ENCODE data around the gene DPYSL3. TPM values are rescaled to one million over a fixed set of nuclear protein-coding genes. Genes with fewer than 3 reads are reported as not detected.

Gene DPYSL3
- total RNA-seq, 1 donor from 2014 or later, result 56.0 TPM

- Mint-ChIP-seq H3K27ac (no peak overlapping the region), H3K36me3 (ENCODE audit: insufficient read depth) (peaks cover 1% of the 10 kb centered on the region), H3K4me3 (ENCODE audit: low read depth) (no peak overlapping the region), H3K4me1 (ENCODE audit: low read depth) (peaks cover 20% of the 10 kb centered on the region), H3K27me3 (peaks cover 14% of the 10 kb centered on the region), H3K9me3 (ENCODE audit: low read depth) (no peaks in the 10 kb centered on the region)
- DNase-seq (ENCODE audit: low spot score, unreplicated experiment), result no peak
- no peak for TF ChIP-seq CTCF (IDR thresholded peaks at IDR 0.05; ENCODE audit: unreplicated experiment)
Observed at GRCh38 chr5:147448766-147449165, 61.1 kb downstream of the DPYSL3 start.

- Mint-ChIP-seq H3K4me3 (ENCODE audit: low read depth) (no peak overlapping the region), H3K4me1 (ENCODE audit: low read depth) (peaks cover 14% of the 10 kb centered on the region), H3K36me3 (ENCODE audit: insufficient read depth) (peaks cover 7% of the 10 kb centered on the region), H3K9me3 (ENCODE audit: low read depth) (no peaks in the 10 kb centered on the region), H3K27me3 (peaks cover 5% of the 10 kb centered on the region), H3K27ac (no peak overlapping the region)
- TF ChIP-seq CTCF (IDR thresholded peaks at IDR 0.05; ENCODE audit: unreplicated experiment), result no peak
- DNase-seq (ENCODE audit: low spot score, unreplicated experiment), result no peak
Observed at GRCh38 chr5:147446523-147446922, 63.3 kb downstream of the DPYSL3 start.

- Mint-ChIP-seq H3K27me3 (no peaks in the 10 kb centered on the region), H3K4me1 (ENCODE audit: low read depth) (peaks cover 14% of the 10 kb centered on the region), H3K4me3 (ENCODE audit: low read depth) (no peak overlapping the region), H3K27ac (no peak overlapping the region), H3K9me3 (ENCODE audit: low read depth) (no peaks in the 10 kb centered on the region), H3K36me3 (ENCODE audit: insufficient read depth) (peaks cover 7% of the 10 kb centered on the region)
- no peak for DNase-seq (ENCODE audit: low spot score, unreplicated experiment)
- no peak for TF ChIP-seq CTCF (IDR thresholded peaks at IDR 0.05; ENCODE audit: unreplicated experiment)
Observed at GRCh38 chr5:147445917-147446316, 64.0 kb downstream of the DPYSL3 start.

GRCh38 chr5:147445090-147445489, 64.8 kb downstream of the DPYSL3 start:
- Mint-ChIP-seq H3K27me3 (no peaks in the 10 kb centered on the region), H3K27ac (no peak overlapping the region), H3K36me3 (ENCODE audit: insufficient read depth) (peaks cover 7% of the 10 kb centered on the region), H3K4me1 (ENCODE audit: low read depth) (peaks cover 14% of the 10 kb centered on the region), H3K4me3 (ENCODE audit: low read depth) (no peak overlapping the region), H3K9me3 (ENCODE audit: low read depth) (no peaks in the 10 kb centered on the region)
- TF ChIP-seq CTCF (IDR thresholded peaks at IDR 0.05; ENCODE audit: unreplicated experiment), result no peak
- DNase-seq (ENCODE audit: low spot score, unreplicated experiment), result no peak

GRCh38 chr5:147442224-147442623, 67.6 kb downstream of the DPYSL3 start:
- H3K36me3 Mint-ChIP-seq (ENCODE audit: insufficient read depth), result peaks cover 5% of the 10 kb centered on the region
- no peak overlapping the region for H3K4me3 Mint-ChIP-seq (ENCODE audit: low read depth)
- no peaks in the 10 kb centered on the region for H3K27me3 Mint-ChIP-seq
- TF ChIP-seq CTCF (IDR thresholded peaks at IDR 0.05; ENCODE audit: unreplicated experiment), result no peak
- no peaks in the 10 kb centered on the region for H3K9me3 Mint-ChIP-seq (ENCODE audit: low read depth)
- no peak for DNase-seq (ENCODE audit: low spot score, unreplicated experiment)
- H3K4me1 Mint-ChIP-seq (ENCODE audit: low read depth), result peaks cover 17% of the 10 kb centered on the region
- H3K27ac Mint-ChIP-seq, result no peak overlapping the region
